HepG2 (cell line): Measurements from ENCODE around the gene GLE1. TPM values are rescaled to one million over a fixed set of nuclear protein-coding genes. Genes with fewer than 3 reads are reported as not detected.
A peak's percentile ranks its signal among the peaks of the same experiment; 100 is the strongest.

ENCODE experiments used
- ASH2L ChIP-seq: fragments of 300-600, 200-600 bp; sonication (generic); IDR thresholded peaks from 2 replicates; pipeline ENCODE4 v1.7.0; 2017; ENCODE audit warnings: low read depth, mild to moderate bottlenecking, moderate library complexity, mixed read lengths, low read length; ENCODE audit not compliant: insufficient read length
- CAMTA2 ChIP-seq: sonication (generic); formaldehyde crosslinking; IDR thresholded peaks from 2 replicates; pipeline ENCODE4 v1.4.0; 2020; ENCODE audit warnings: mild to moderate bottlenecking, missing genetic modification reagents, borderline replicate concordance
- CBX2 ChIP-seq, 2 experiments: fragments of 200-600 bp in 1 of 2; sonication (generic); formaldehyde crosslinking in 1 of 2; IDR thresholded peaks; 2 replicates each; pipeline versions ENCODE4 v1.7.0 to v1.8.1; 2018 to 2022; ENCODE audit warnings: low read depth in 2 of 2, low read length in 1 of 2, mild to moderate bottlenecking in 1 of 2, missing genetic modification reagents in 1 of 2
- CEBPG ChIP-seq: IDR thresholded peaks from 2 replicates; pipeline ENCODE4 v1.6.1; 2016
- EZH2 ChIP-seq: conservative IDR thresholded peaks from 2 replicates; pipeline ENCODE4 v1.6.1; 2012; ENCODE audit warnings: mild to moderate bottlenecking, low read depth, low read length, moderate library complexity
- FOXO1 ChIP-seq: sonication (generic); formaldehyde crosslinking; IDR thresholded peaks from 2 replicates; pipeline ENCODE4 v1.4.0; 2020; ENCODE audit warnings: missing genetic modification reagents
- KAT7 ChIP-seq: IDR thresholded peaks from 2 replicates; pipeline ENCODE4 v1.6.1; 2018; ENCODE audit warnings: borderline replicate concordance, missing compliant biosample characterization
- KDM5A ChIP-seq: fragments of 200-600 bp; sonication (generic); IDR thresholded peaks from 2 replicates; pipeline ENCODE4 v1.7.0; 2018; ENCODE audit warnings: antibody characterized with exemption, mild to moderate bottlenecking, low read length, borderline replicate concordance
- MAFG ChIP-seq: sonication (generic); formaldehyde crosslinking; IDR thresholded peaks from 2 replicates; pipeline ENCODE4 v1.5.1; 2020; ENCODE audit warnings: mild to moderate bottlenecking, missing genetic modification reagents
- MIER2 ChIP-seq: IDR thresholded peaks from 2 replicates; pipeline ENCODE4 v1.6.1; 2016; ENCODE audit warnings: missing biosample characterization, missing genetic modification reagents
- MIXL1 ChIP-seq: IDR thresholded peaks from 2 replicates; pipeline ENCODE4 v1.6.1; 2016
- NFE2 ChIP-seq: sonication (generic); formaldehyde crosslinking; IDR thresholded peaks from 2 replicates; pipeline ENCODE4 v1.4.0; 2020; ENCODE audit warnings: missing genetic modification reagents
- PATZ1 ChIP-seq: sonication (generic); formaldehyde crosslinking; IDR thresholded peaks from 2 replicates; pipeline ENCODE4 v1.4.0; 2020; ENCODE audit warnings: missing genetic modification reagents
- PHF20 ChIP-seq: sonication (generic); formaldehyde crosslinking; IDR thresholded peaks from 2 replicates; pipeline ENCODE4 v1.5.0; 2020; ENCODE audit warnings: mild to moderate bottlenecking, missing genetic modification reagents
- POGZ ChIP-seq: sonication (generic); formaldehyde crosslinking; IDR thresholded peaks from 2 replicates; pipeline ENCODE4 v1.4.0; 2020; ENCODE audit warnings: mild to moderate bottlenecking, missing genetic modification reagents
- THAP11 ChIP-seq: IDR thresholded peaks from 2 replicates; pipeline ENCODE4 v1.6.1; 2016; ENCODE audit warnings: missing biosample characterization, missing genetic modification reagents
- XBP1 ChIP-seq: sonication (generic); formaldehyde crosslinking; IDR thresholded peaks from 2 replicates; pipeline ENCODE4 v1.5.0; 2020; ENCODE audit warnings: missing genetic modification reagents
- ZFP36L1 ChIP-seq: sonication (generic); formaldehyde crosslinking; IDR thresholded peaks from 2 replicates; pipeline ENCODE4 v1.8.0; 2022; ENCODE audit warnings: mild to moderate bottlenecking, missing genetic modification reagents, moderate library complexity
- ZNF138 ChIP-seq: sonication (generic); formaldehyde crosslinking; IDR thresholded peaks from 2 replicates; pipeline ENCODE4 v1.5.0; 2020; ENCODE audit warnings: mild to moderate bottlenecking, low read depth, missing genetic modification reagents
- ZNF280B ChIP-seq: sonication (generic); formaldehyde crosslinking; IDR thresholded peaks from 2 replicates; pipeline ENCODE4 v1.5.0; 2020; ENCODE audit warnings: missing genetic modification reagents, mild to moderate bottlenecking, borderline replicate concordance
- ZNF563 ChIP-seq: sonication (generic); formaldehyde crosslinking; IDR thresholded peaks from 2 replicates; pipeline ENCODE4 v1.8.0; 2022; ENCODE audit warnings: mild to moderate bottlenecking, moderate library complexity, missing genetic modification reagents
- ZNF672 ChIP-seq: sonication (generic); formaldehyde crosslinking; IDR thresholded peaks from 2 replicates; pipeline ENCODE4 v1.8.1; 2022; ENCODE audit warnings: missing genetic modification reagents
- ZXDC ChIP-seq: sonication (generic); formaldehyde crosslinking; IDR thresholded peaks from 2 replicates; pipeline ENCODE4 v1.5.0; 2020; ENCODE audit warnings: mild to moderate bottlenecking, missing genetic modification reagents
- polyA plus RNA-seq, 8 experiments: library from polyadenylated mRNA; depleted of rRNA in 3 of 8; stranded (reverse) in 7 of 8; unstranded in 1 of 8; fragments of >200 nt; fragmentation: Illumina TruSeq in 4 of 8; extraction: Trizol in 4 of 8; gene quantifications; 2 replicates each; pipeline versions ENCODE4 v1.2.1 to v1.2.3, GENCODE V29; 2011 to 2016; ENCODE audit warnings: low read depth in 4 of 8, missing spikeins in 1 of 8, mixed read lengths in 1 of 8; ENCODE audit not compliant: insufficient read depth in 1 of 8
- total RNA-seq, 5 experiments: library from RNA; depleted of rRNA; stranded (reverse); fragments of >200 nt; fragmentation: Illumina TruSeq; extraction: Trizol; gene quantifications; 2 replicates each; pipeline ENCODE4 v1.2.3, GENCODE V29; 2016; ENCODE audit warnings: low read depth in 1 of 5
- TF ChIP-seq, protein P1 (sequence below): sonication (generic); formaldehyde crosslinking; IDR thresholded peaks from 2 replicates; pipeline ENCODE4 v1.4.0; 2020; ENCODE audit warnings: mild to moderate bottlenecking, missing genetic modification reagents

The GLE1 gene
- total and polyA plus RNA-seq, 2 of the 13 experiments (the other 11 are each of a cell fraction or from before 2014, with no cell fraction given) = 14.7 to 28.8 TPM

GRCh38 chr9:128552744-128553440 is 48.4 kb downstream of the GLE1 start (continued):
- TF ChIP-seq PATZ1 = peak; percentile 94
- no peak; the same call in 1 of the 2 replicates for TF ChIP-seq ZXDC (CRISPR knock-in tag)
- no peak for TF ChIP-seq ZNF672
- no peak for TF ChIP-seq NFE2 (CRISPR knock-in tag)
- no peak for TF ChIP-seq CBX2 (IDR thresholded peaks at IDR 0.05; ENCODE audit: low read depth, low read length)
- no peak for TF ChIP-seq CBX2 (CRISPR knock-in tag; IDR thresholded peaks at IDR 0.05; ENCODE audit: low read depth)
- no peak for TF ChIP-seq PHF20 (CRISPR knock-in tag)
- TF ChIP-seq ZNF280B = 0 out of 2 replicates have a peak, but pooled peaks have one; percentile 17
- TF ChIP-seq ZNF563 (CRISPR knock-in tag) = no peak
- TF ChIP-seq, protein P1, sequence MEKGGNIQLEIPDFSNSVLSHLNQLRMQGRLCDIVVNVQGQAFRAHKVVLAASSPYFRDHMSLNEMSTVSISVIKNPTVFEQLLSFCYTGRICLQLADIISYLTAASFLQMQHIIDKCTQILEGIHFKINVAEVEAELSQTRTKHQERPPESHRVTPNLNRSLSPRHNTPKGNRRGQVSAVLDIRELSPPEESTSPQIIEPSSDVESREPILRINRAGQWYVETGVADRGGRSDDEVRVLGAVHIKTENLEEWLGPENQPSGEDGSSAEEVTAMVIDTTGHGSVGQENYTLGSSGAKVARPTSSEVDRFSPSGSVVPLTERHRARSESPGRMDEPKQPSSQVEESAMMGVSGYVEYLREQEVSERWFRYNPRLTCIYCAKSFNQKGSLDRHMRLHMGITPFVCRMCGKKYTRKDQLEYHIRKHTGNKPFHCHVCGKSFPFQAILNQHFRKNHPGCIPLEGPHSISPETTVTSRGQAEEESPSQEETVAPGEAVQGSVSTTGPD = no peak
- no peak for TF ChIP-seq ZNF138 (CRISPR knock-in tag)
- TF ChIP-seq CAMTA2 = no peak
- no peak for TF ChIP-seq XBP1 (CRISPR knock-in tag)
- TF ChIP-seq FOXO1 (CRISPR knock-in tag) = no peak
- TF ChIP-seq KDM5A = no peak
- no peak for TF ChIP-seq MAFG (CRISPR knock-in tag)
- TF ChIP-seq POGZ (CRISPR knock-in tag) = no peak
- TF ChIP-seq CEBPG (CRISPR knock-in tag) = no peak
- peak; percentile 33; the same call in 1 of the 2 replicates for TF ChIP-seq KAT7 (CRISPR knock-in tag)
- peak; percentile 33 for TF ChIP-seq ASH2L
- no peak for TF ChIP-seq THAP11 (CRISPR knock-in tag)
- TF ChIP-seq MIER2 (CRISPR knock-in tag) = no peak
- TF ChIP-seq ZFP36L1 = no peak
- no peak for TF ChIP-seq EZH2
- no peak for TF ChIP-seq MIXL1
